ENCODE results near the gene TRIP4.

DNA sequence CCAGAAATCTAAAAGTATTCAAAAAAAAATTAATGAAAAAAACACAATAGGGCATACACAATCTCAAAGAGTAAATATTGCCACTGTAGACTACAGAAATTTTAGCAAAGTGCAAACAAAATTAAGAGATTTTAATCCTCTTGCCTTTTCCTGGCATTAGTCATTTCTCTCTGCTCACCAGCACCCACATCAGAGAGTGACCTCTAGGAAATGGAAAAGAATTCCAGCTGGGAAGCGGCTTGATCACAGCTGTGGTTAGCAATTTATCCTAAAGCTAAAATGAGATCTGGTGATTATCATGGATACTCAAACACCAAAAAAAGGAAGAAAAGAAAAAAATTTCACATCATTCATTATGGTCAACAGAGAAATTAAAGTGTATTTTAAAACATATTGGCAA lies 39.2 kb upstream of the TRIP4 start:
- no peak for TF ChIP-seq POLR2AphosphoS5 (IDR thresholded peaks at IDR 0.05; ENCODE audit: low read depth, low read length)
- TF ChIP-seq TAF1 (IDR thresholded peaks at IDR 0.05; ENCODE audit: low read depth, low read length), result no peak
- no peak for TF ChIP-seq RXRA (IDR thresholded peaks at IDR 0.05; ENCODE audit: insufficient read depth, low read depth, low read length)
- TF ChIP-seq, protein P1, sequence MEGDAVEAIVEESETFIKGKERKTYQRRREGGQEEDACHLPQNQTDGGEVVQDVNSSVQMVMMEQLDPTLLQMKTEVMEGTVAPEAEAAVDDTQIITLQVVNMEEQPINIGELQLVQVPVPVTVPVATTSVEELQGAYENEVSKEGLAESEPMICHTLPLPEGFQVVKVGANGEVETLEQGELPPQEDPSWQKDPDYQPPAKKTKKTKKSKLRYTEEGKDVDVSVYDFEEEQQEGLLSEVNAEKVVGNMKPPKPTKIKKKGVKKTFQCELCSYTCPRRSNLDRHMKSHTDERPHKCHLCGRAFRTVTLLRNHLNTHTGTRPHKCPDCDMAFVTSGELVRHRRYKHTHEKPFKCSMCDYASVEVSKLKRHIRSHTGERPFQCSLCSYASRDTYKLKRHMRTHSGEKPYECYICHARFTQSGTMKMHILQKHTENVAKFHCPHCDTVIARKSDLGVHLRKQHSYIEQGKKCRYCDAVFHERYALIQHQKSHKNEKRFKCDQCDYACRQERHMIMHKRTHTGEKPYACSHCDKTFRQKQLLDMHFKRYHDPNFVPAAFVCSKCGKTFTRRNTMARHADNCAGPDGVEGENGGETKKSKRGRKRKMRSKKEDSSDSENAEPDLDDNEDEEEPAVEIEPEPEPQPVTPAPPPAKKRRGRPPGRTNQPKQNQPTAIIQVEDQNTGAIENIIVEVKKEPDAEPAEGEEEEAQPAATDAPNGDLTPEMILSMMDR (IDR thresholded peaks at IDR 0.05; ENCODE audit: control extremely low read depth in 1 of 3, insufficient read depth in 1 of 3, low read depth in 1 of 3, low read length in 3 of 3), result no peak
- TF ChIP-seq POLR2A (IDR thresholded peaks at IDR 0.05; ENCODE audit: control extremely low read depth in 1 of 2, low read depth in 2 of 2, low read length in 2 of 2), result no peak
- TF ChIP-seq RFX5 (IDR thresholded peaks at IDR 0.05; ENCODE audit: borderline replicate concordance, low read depth, low read length), result no peak
- no peak for TF ChIP-seq SP1 (IDR thresholded peaks at IDR 0.05; ENCODE audit: low read depth, low read length)
- no peak for TF ChIP-seq SIN3A (conservative IDR thresholded peaks at IDR 0.05 in 1 of 2, IDR thresholded peaks at IDR 0.05 in 1 of 2; ENCODE audit: low read depth in 1 of 2, low read length in 2 of 2)
- no peak for TF ChIP-seq YY1 (IDR thresholded peaks at IDR 0.05; ENCODE audit: low read depth, low read length)
- TF ChIP-seq EZH2 (IDR thresholded peaks at IDR 0.05; ENCODE audit: low read depth, low read length, severe bottlenecking), result no peak
- no peak for TF ChIP-seq SUZ12 (IDR thresholded peaks at IDR 0.05; ENCODE audit: low read length)
